GM12878 (cell line): Measurements from ENCODE around the gene OR2C3. TPM values are rescaled to one million over a fixed set of nuclear protein-coding genes. Genes with fewer than 3 reads are reported as not detected.

Experiments used
- ATAC-seq: fragments of 200-7000 bp; cut with Tn5 transposase; 3 replicates; pipeline ENCODE4 v1.9.1; 2020; ENCODE audit warnings: mild to moderate bottlenecking, moderate library complexity
- BruUV-seq: library from RNA; stranded (reverse); fragments of 400-500 nt; replicated peaks from 2 replicates; lab custom pipeline; 2021; lab: Mats Ljungman, UMichigan
- CTCF ChIA-PET: fragments of 300-600 bp; sonication (Branson Sonifier 250); formaldehyde crosslinking; extraction: SDS; loops from one replicate; lab custom pipeline; 2021; ENCODE audit warnings: inconsistent platforms; lab: Yijun Ruan, JAX
- POLR2A ChIA-PET: fragments of 350-600 bp; formaldehyde crosslinking; extraction: SDS; loops from one replicate; lab custom pipeline; 2021; ENCODE audit warnings: inconsistent platforms; lab: Charles Lee
- RAD21 ChIA-PET: fragments of 300-600 bp; sonication (Branson Sonifier 250); formaldehyde crosslinking; loops from one replicate; lab custom pipeline; 2023; ENCODE audit warnings: antibody characterized with exemption; ENCODE audit not compliant: unreplicated experiment; lab: Charles Lee
- SMC1A ChIA-PET: fragments of 300-600 bp; sonication (Branson Sonifier 250); formaldehyde crosslinking; loops from one replicate; lab custom pipeline; 2023; ENCODE audit not compliant: unreplicated experiment, uncharacterized antibody; lab: Charles Lee
- DNase-seq: peaks from one replicate; pipeline ENCODE4 v3.0.0-alpha.2; 2011; ENCODE audit warnings: low read depth, low spot score
- FAIRE-seq: peaks from 3 replicates; lab custom pipeline; 2011; peaks lifted over from hg19 to GRCh38; lab: Jason Lieb, UNC
- H2AFZ ChIP-seq: 2 replicates; pipeline ENCODE4 v1.6.0; 2011; ENCODE audit warnings: low read depth, low read length, control low read depth; ENCODE audit not compliant: control insufficient read depth
- H3K27ac ChIP-seq: 2 replicates; pipeline ENCODE4 v1.5.1; 2011; ENCODE audit warnings: control low read depth; ENCODE audit not compliant: control insufficient read depth, insufficient read depth
- H3K27me3 ChIP-seq, 2 experiments: replicated peaks in 1 of 2; 2 replicates each; pipeline versions ENCODE4 v1.6.0 to v1.6.1; 2011; ENCODE audit warnings: low read length in 1 of 2; ENCODE audit not compliant: control insufficient read depth in 2 of 2, insufficient read depth in 2 of 2
- H3K36me3 ChIP-seq, 2 experiments: 2 replicates each; pipeline ENCODE4 v1.5.1; 2011; ENCODE audit warnings: low read length in 1 of 2; ENCODE audit not compliant: control insufficient read depth in 2 of 2, insufficient read depth in 2 of 2
- H3K4me1 ChIP-seq: 2 replicates; pipeline ENCODE4 v1.6.1; 2011; ENCODE audit warnings: mild to moderate bottlenecking, low read length, moderate library complexity, mixed read lengths; ENCODE audit not compliant: control insufficient read depth, insufficient read depth
- H3K4me2 ChIP-seq: 2 replicates; pipeline ENCODE4 v1.6.0; 2011; ENCODE audit warnings: control low read depth; ENCODE audit not compliant: control insufficient read depth, insufficient read depth
- H3K4me3 ChIP-seq: fragments of 200-600 bp; sonication (generic); 2 replicates; pipeline ENCODE4 v1.5.1; 2016
- H3K79me2 ChIP-seq: 2 replicates; pipeline ENCODE4 v1.6.0; 2011; ENCODE audit warnings: low read length; ENCODE audit not compliant: control insufficient read depth, insufficient read depth
- H3K9ac ChIP-seq: 2 replicates; pipeline ENCODE4 v1.8.0; 2011; ENCODE audit warnings: low read length, control low read depth, mixed read lengths; ENCODE audit not compliant: control insufficient read depth, insufficient read depth
- H3K9me3 ChIP-seq: replicated peaks from 3 replicates; pipeline ENCODE4 v1.5.1; 2011; ENCODE audit warnings: mild to moderate bottlenecking, low read length; ENCODE audit not compliant: control insufficient read depth, insufficient read depth
- H4K20me1 ChIP-seq: 2 replicates; pipeline ENCODE4 v1.6.0; 2011; ENCODE audit not compliant: control insufficient read depth, insufficient read depth
- HCFC1 ChIP-seq: fragments of 150-350 bp; IDR thresholded peaks from 2 replicates; pipeline ENCODE4 v1.6.1; 2014; ENCODE audit warnings: low read length
- IRF4 ChIP-seq: IDR thresholded peaks from 2 replicates; pipeline ENCODE4 v1.6.1; 2011; ENCODE audit warnings: low read depth, low read length
- NR2C2 ChIP-seq: IDR thresholded peaks from 2 replicates; pipeline ENCODE4 v1.6.1; 2011; ENCODE audit warnings: borderline replicate concordance, low read depth; ENCODE audit not compliant: control insufficient read depth, insufficient read length
- POU2F2 ChIP-seq: IDR thresholded peaks from 3 replicates; pipeline ENCODE4 v1.6.1; 2011; ENCODE audit warnings: low read depth, mild to moderate bottlenecking, low read length, borderline replicate concordance
- SMARCA5 ChIP-seq: fragments of 450-650 bp; IDR thresholded peaks from 2 replicates; pipeline ENCODE4 v1.6.1; 2017; ENCODE audit warnings: mild to moderate bottlenecking
- SREBF1 ChIP-seq: IDR thresholded peaks from 2 replicates; pipeline ENCODE4 v1.6.1; 2012; ENCODE audit warnings: mild to moderate bottlenecking, low read length
- TCF3 ChIP-seq: IDR thresholded peaks from 2 replicates; pipeline ENCODE4 v1.6.1; 2012; ENCODE audit warnings: low read depth, mild to moderate bottlenecking, low read length, borderline replicate concordance; ENCODE audit not compliant: insufficient read depth
- WGBS: methylation state at CpG from one replicate; pipeline ENCODE4 v1.1.6; 2016; ENCODE audit warnings: low lambda C conversion rate; ENCODE audit not compliant: insufficient replicate concordance, insufficient coverage; ENCODE audit errors: missing lambda C conversion rate; 5-methylcytosine and 5-hydroxymethylcytosine counted together
- in situ Hi-C: fragments of 300-500 bp; cut with MboI; formaldehyde crosslinking; loops from 9 replicates; pipeline ENCODE4 v1.14.3; 2018; ENCODE audit warnings: mixed read lengths
- intact Hi-C: fragments of 100-400 bp; cut with micrococcal nuclease; formaldehyde crosslinking; loops from one replicate; pipeline ENCODE4 v1.14.2; 2022; ENCODE audit not compliant: unreplicated experiment
- polyA plus RNA-seq, 11 experiments: library from polyadenylated mRNA; depleted of rRNA in 4 of 11; unstranded in 6 of 11; stranded (reverse) in 5 of 11; fragments of >200 nt; fragmentation: Nextera tagmentation in 4 of 11; fragmentation: Illumina TruSeq in 1 of 11; extraction: Ambion mirVana in 4 of 11; extraction: Trizol in 1 of 11; gene quantifications; 1 replicate in 1 of 11; 2 replicates in 10 of 11; pipeline versions ENCODE4 v1.2.1 to v1.2.3, GENCODE V29; 2011 to 2016; ENCODE audit warnings: inconsistent platforms in 2 of 11, missing spikeins in 2 of 11, low read depth in 1 of 11
- total RNA-seq, 4 experiments: library from RNA; depleted of rRNA in 3 of 4; stranded (reverse); fragments of >200 nt in 3 of 4; fragmentation: Illumina TruSeq in 1 of 4; extraction: Trizol in 1 of 4; gene quantifications; 2 replicates each; pipeline versions ENCODE4 v1.2.1 to v1.2.3, GENCODE V29; 2013 to 2021
- TF ChIP-seq, protein P1 (sequence below): IDR thresholded peaks from 2 replicates; pipeline ENCODE4 v1.6.1; 2012; ENCODE audit warnings: improper control_type of control experiment, low read depth, low read length; ENCODE audit not compliant: insufficient replicate concordance
- TF ChIP-seq, protein P2 (sequence below): fragments of 450-650 bp; IDR thresholded peaks from 2 replicates; pipeline ENCODE4 v1.6.1; 2017; ENCODE audit warnings: mild to moderate bottlenecking, low read depth, inconsistent platforms; ENCODE audit not compliant: poor library complexity, severe bottlenecking
- TF ChIP-seq, protein P3 (sequence below): IDR thresholded peaks from 2 replicates; pipeline ENCODE4 v1.6.1; 2011; ENCODE audit warnings: borderline replicate concordance, low read depth, mild to moderate bottlenecking, moderate library complexity, mixed read lengths, low read length; ENCODE audit not compliant: insufficient read depth; ENCODE audit errors: extremely low read length
- TF ChIP-seq, protein P4 (sequence below): fragments of 150-350 bp; IDR thresholded peaks from 2 replicates; pipeline ENCODE4 v1.6.1; 2016; ENCODE audit warnings: low read depth, low read length

Gene OR2C3
- total and polyA plus RNA-seq, 10 of the 15 experiments (the other 5 are each of a cell fraction or from before 2014, with no cell fraction given) = not detected

DNA sequence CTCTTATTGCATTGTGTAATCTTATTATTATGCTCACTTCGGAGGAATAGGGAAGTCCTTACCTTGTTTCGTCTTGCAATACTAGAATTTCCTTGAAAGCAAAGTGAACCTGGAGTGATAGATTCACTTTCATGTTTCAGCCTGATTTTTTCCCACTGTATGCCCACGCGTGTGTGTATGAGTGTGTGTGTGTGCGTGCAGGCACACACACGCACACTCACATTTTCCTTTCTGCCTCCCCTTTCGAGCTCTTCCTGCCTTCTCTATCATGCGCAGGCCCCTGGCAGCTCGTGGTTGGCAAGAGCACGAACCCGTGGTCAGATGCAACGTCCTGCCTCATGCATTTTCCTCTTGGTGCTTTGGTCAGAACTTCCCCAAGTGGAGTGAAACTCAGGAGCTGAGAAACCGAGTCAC lies 12.5 kb upstream of the OR2C3 start, which contains the start of gene GCSAML:
Gene GCSAML, plus strand, starts transcription at position 366 of the 414 bp plus-strand sequence. CDS start 58 bp downstream, outside the sequence.
- Histone ChIP-seq H3K4me3 (no peak within 1 kb of the TSS), H3K79me2 (no peaks in the 10 kb centered on the region), H3K9ac (no peak within 1 kb of the TSS), H3K4me1 (no peaks in the 10 kb centered on the region), H2AFZ (no peak within 1 kb of the TSS), H4K20me1 (no peaks in the 10 kb centered on the region), H3K36me3 (no peaks in the 10 kb centered on the region), H3K27ac (no peak within 1 kb of the TSS), H3K9me3 (no peaks in the 10 kb centered on the region), H3K27me3 (no peaks in the 10 kb centered on the region; a peak in 1 of 4 replicates), H3K4me2 (no peak within 1 kb of the TSS)
- DNase-seq (no peak), FAIRE-seq (no peak), ATAC-seq (no peak)
- POLR2A ChIA-PET = no interaction called here
- CTCF ChIA-PET = interaction anchor here (0.6 to 0.8 kb wide), 2 partner anchors 62 to 1022 kb away, joined by 3 to 4 read pairs; no protein-coding TSS in a partner anchor
- SMC1A ChIA-PET = no interaction called here
- intact Hi-C loops = no loop called here
- in situ Hi-C loops = no loop called here
- whole genome bisulfite sequencing = 16% methylated on average over 13 of the region's 13 CpGs
- BruUV-seq = no TSS peak
- RAD21 ChIA-PET = no interaction called here
- no peak for TF ChIP-seq POU2F2
- TF ChIP-seq, protein P1, sequence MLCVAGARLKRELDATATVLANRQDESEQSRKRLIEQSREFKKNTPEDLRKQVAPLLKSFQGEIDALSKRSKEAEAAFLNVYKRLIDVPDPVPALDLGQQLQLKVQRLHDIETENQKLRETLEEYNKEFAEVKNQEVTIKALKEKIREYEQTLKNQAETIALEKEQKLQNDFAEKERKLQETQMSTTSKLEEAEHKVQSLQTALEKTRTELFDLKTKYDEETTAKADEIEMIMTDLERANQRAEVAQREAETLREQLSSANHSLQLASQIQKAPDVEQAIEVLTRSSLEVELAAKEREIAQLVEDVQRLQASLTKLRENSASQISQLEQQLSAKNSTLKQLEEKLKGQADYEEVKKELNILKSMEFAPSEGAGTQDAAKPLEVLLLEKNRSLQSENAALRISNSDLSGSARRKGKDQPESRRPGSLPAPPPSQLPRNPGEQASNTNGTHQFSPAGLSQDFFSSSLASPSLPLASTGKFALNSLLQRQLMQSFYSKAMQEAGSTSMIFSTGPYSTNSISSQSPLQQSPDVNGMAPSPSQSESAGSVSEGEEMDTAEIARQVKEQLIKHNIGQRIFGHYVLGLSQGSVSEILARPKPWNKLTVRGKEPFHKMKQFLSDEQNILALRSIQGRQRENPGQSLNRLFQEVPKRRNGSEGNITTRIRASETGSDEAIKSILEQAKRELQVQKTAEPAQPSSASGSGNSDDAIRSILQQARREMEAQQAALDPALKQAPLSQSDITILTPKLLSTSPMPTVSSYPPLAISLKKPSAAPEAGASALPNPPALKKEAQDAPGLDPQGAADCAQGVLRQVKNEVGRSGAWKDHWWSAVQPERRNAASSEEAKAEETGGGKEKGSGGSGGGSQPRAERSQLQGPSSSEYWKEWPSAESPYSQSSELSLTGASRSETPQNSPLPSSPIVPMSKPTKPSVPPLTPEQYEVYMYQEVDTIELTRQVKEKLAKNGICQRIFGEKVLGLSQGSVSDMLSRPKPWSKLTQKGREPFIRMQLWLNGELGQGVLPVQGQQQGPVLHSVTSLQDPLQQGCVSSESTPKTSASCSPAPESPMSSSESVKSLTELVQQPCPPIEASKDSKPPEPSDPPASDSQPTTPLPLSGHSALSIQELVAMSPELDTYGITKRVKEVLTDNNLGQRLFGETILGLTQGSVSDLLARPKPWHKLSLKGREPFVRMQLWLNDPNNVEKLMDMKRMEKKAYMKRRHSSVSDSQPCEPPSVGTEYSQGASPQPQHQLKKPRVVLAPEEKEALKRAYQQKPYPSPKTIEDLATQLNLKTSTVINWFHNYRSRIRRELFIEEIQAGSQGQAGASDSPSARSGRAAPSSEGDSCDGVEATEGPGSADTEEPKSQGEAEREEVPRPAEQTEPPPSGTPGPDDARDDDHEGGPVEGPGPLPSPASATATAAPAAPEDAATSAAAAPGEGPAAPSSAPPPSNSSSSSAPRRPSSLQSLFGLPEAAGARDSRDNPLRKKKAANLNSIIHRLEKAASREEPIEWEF = no peak
- no peak for TF ChIP-seq NR2C2
- TF ChIP-seq, protein P2, sequence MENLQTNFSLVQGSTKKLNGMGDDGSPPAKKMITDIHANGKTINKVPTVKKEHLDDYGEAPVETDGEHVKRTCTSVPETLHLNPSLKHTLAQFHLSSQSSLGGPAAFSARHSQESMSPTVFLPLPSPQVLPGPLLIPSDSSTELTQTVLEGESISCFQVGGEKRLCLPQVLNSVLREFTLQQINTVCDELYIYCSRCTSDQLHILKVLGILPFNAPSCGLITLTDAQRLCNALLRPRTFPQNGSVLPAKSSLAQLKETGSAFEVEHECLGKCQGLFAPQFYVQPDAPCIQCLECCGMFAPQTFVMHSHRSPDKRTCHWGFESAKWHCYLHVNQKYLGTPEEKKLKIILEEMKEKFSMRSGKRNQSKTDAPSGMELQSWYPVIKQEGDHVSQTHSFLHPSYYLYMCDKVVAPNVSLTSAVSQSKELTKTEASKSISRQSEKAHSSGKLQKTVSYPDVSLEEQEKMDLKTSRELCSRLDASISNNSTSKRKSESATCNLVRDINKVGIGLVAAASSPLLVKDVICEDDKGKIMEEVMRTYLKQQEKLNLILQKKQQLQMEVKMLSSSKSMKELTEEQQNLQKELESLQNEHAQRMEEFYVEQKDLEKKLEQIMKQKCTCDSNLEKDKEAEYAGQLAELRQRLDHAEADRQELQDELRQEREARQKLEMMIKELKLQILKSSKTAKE = no peak
- no peak for TF ChIP-seq SMARCA5
- TF ChIP-seq HCFC1 = no peak
- TF ChIP-seq, protein P3, sequence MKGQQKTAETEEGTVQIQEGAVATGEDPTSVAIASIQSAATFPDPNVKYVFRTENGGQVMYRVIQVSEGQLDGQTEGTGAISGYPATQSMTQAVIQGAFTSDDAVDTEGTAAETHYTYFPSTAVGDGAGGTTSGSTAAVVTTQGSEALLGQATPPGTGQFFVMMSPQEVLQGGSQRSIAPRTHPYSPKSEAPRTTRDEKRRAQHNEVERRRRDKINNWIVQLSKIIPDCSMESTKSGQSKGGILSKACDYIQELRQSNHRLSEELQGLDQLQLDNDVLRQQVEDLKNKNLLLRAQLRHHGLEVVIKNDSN = no peak
- TF ChIP-seq SREBF1 = no peak
- TF ChIP-seq, protein P4, sequence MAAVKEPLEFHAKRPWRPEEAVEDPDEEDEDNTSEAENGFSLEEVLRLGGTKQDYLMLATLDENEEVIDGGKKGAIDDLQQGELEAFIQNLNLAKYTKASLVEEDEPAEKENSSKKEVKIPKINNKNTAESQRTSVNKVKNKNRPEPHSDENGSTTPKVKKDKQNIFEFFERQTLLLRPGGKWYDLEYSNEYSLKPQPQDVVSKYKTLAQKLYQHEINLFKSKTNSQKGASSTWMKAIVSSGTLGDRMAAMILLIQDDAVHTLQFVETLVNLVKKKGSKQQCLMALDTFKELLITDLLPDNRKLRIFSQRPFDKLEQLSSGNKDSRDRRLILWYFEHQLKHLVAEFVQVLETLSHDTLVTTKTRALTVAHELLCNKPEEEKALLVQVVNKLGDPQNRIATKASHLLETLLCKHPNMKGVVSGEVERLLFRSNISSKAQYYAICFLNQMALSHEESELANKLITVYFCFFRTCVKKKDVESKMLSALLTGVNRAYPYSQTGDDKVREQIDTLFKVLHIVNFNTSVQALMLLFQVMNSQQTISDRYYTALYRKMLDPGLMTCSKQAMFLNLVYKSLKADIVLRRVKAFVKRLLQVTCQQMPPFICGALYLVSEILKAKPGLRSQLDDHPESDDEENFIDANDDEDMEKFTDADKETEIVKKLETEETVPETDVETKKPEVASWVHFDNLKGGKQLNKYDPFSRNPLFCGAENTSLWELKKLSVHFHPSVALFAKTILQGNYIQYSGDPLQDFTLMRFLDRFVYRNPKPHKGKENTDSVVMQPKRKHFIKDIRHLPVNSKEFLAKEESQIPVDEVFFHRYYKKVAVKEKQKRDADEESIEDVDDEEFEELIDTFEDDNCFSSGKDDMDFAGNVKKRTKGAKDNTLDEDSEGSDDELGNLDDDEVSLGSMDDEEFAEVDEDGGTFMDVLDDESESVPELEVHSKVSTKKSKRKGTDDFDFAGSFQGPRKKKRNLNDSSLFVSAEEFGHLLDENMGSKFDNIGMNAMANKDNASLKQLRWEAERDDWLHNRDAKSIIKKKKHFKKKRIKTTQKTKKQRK = no peak
- TF ChIP-seq IRF4 = no peak
- no peak for TF ChIP-seq TCF3
